ENCODE results near the gene TMEM242. TPM values are rescaled to one million over a fixed set of nuclear protein-coding genes. Genes with fewer than 3 reads are reported as not detected.

TMEM242 gene
- total RNA-seq, result 1 to 10 TPM in 3 of 4 donors, under 1 TPM in 1; 0.20 to 8.4 (median 5.8) TPM

GRCh38 chr6:157323255-157323965, at the start of gene TMEM242:
TMEM242 (minus strand) TSS chr6:157323519; CDS start chr6:157323499, 20 bp downstream.
- in situ Hi-C loops (cut with MboI; ENCODE audit: low pct_ligation_motif_present in 1 of 4, low pct_unique_long_range_greater_than_20kb in 1 of 4, low sequenced_read_pairs in 3 of 4) (loop anchor here in 2 of 4 donors (10.0 kb wide), 2 partner anchors 51 to 261 kb away; no protein-coding TSS in a partner anchor), intact Hi-C loops (cut with DNase I; ENCODE audit: low total_unique reads) (loop anchor here (5.0 kb wide), 1 partner anchor 59 kb away; the partner anchor contains the start of gene ZDHHC14)
- peak; percentile 94 for DNase-seq
- H3K4me1 ChIP-seq, result peaks cover 5 to 18% (median 11%) of the 10 kb centered on the region in 4 donors
- no peaks in the 10 kb centered on the region for H3K9me3 ChIP-seq
- H3K4me3 ChIP-seq, result peak within 1 kb of the TSS; percentile 60 to 79 (median 72)
- peaks cover 2% of the 10 kb centered on the region for H3K27me3 ChIP-seq
- H3K27ac ChIP-seq, result peak within 1 kb of the TSS; percentile 90 to 97 (median 94)
- TF ChIP-seq EP300 (IDR thresholded peaks at IDR 0.05; ENCODE audit: low read depth) (no peak), POLR2A (IDR thresholded peaks at IDR 0.05) (peak; percentile 96), POLR2AphosphoS5 (IDR thresholded peaks at IDR 0.05) (peak; percentile 82 to 94 (median 88))
- TF ChIP-seq, protein P1, sequence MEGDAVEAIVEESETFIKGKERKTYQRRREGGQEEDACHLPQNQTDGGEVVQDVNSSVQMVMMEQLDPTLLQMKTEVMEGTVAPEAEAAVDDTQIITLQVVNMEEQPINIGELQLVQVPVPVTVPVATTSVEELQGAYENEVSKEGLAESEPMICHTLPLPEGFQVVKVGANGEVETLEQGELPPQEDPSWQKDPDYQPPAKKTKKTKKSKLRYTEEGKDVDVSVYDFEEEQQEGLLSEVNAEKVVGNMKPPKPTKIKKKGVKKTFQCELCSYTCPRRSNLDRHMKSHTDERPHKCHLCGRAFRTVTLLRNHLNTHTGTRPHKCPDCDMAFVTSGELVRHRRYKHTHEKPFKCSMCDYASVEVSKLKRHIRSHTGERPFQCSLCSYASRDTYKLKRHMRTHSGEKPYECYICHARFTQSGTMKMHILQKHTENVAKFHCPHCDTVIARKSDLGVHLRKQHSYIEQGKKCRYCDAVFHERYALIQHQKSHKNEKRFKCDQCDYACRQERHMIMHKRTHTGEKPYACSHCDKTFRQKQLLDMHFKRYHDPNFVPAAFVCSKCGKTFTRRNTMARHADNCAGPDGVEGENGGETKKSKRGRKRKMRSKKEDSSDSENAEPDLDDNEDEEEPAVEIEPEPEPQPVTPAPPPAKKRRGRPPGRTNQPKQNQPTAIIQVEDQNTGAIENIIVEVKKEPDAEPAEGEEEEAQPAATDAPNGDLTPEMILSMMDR (IDR thresholded peaks at IDR 0.05), result peak in 3 of 5 experiments; percentile 21 to 59 (median 45)
- WGBS, 2 donors (ENCODE audit: low coverage in 1 of 2), result 0% methylated on average over 8 to 18 of the region's 42 CpGs
- peaks cover 0 to 5% (median 0%) of the 10 kb centered on the region in 4 donors for H3K36me3 ChIP-seq

DNA sequence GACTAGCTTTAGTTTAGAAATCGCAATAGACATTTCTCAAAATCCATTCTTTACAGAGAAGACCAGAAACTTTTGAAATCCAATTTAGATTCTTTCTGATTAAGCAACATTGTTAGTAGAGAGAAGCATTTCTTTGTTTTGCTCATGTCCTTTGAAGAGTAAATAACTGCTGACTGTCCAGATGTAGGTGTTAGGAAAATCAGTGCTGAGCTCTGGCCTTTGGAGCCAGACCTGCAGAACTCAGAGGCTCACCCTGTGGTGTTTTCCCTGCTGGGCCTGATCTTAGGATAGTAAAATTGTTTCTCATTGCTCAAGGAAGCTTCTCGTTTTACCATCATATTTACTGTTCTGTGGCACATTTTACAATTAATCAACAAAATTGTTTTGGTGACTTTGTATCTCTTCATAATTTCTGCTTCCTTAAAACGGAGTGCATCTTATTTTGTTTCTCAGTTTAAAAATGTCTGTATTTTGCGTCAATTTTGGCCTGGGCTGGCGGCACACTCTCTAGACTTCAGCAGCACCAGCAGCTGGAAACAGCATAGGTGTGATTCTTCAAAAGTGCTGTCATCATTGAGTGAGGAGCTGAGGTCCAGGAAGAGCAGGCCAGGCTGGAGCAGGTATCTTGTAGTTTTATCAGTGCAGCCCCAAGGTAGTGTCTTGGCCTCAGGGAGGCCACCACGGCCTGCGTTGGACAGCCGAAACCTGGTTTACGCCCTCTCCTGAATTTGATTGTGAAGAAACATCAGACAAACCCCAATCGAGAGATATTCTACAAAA, 49.4 kb upstream of the TMEM242 start:
- intact Hi-C loops (cut with DNase I; ENCODE audit: low total_unique reads), result no loop called here
- WGBS, 2 donors (ENCODE audit: low coverage in 1 of 2), result 76 to 82% methylated on average over 3 to 10 of the region's 10 CpGs
- Histone ChIP-seq H3K9me3 (no peaks in the 10 kb centered on the region), H3K4me1 (no peaks in the 10 kb centered on the region), H3K27ac (no peak overlapping the region), H3K36me3 (no peaks in the 10 kb centered on the region), H3K27me3 (no peaks in the 10 kb centered on the region), H3K4me3 (no peak overlapping the region)
- DNase-seq, result no peak
- in situ Hi-C loops (cut with MboI; ENCODE audit: low pct_ligation_motif_present in 1 of 4, low pct_unique_long_range_greater_than_20kb in 1 of 4, low sequenced_read_pairs in 3 of 4), result loop anchor here in 1 of 4 donors (10.0 kb wide), 1 partner anchor 48 kb away; the partner anchor contains the start of gene TMEM242
- TF ChIP-seq POLR2AphosphoS5 (IDR thresholded peaks at IDR 0.05) (no peak), EP300 (IDR thresholded peaks at IDR 0.05; ENCODE audit: low read depth) (no peak), POLR2A (IDR thresholded peaks at IDR 0.05) (no peak)
- TF ChIP-seq, protein P1 (IDR thresholded peaks at IDR 0.05), result no peak

GRCh38 chr6:157370755-157371154, 47.4 kb upstream of the TMEM242 start:
- TF ChIP-seq, protein P1 (IDR thresholded peaks at IDR 0.05), result no peak
- no peak for TF ChIP-seq EP300 (IDR thresholded peaks at IDR 0.05; ENCODE audit: low read depth)
- TF ChIP-seq POLR2A (IDR thresholded peaks at IDR 0.05), result no peak
- no peak for TF ChIP-seq POLR2AphosphoS5 (IDR thresholded peaks at IDR 0.05)
- no peak for DNase-seq
- Histone ChIP-seq H3K4me1 (no peaks in the 10 kb centered on the region), H3K27ac (no peak overlapping the region), H3K27me3 (peaks cover 5% of the 10 kb centered on the region), H3K9me3 (no peaks in the 10 kb centered on the region), H3K36me3 (no peaks in the 10 kb centered on the region), H3K4me3 (no peak overlapping the region)
- intact Hi-C loops (cut with DNase I; ENCODE audit: low total_unique reads), result no loop called here
- 74 to 88% methylated on average over 1 of the region's 1 CpG for WGBS, 2 donors (ENCODE audit: low coverage in 1 of 2)
- in situ Hi-C loops (cut with MboI; ENCODE audit: low pct_ligation_motif_present in 1 of 4, low pct_unique_long_range_greater_than_20kb in 1 of 4, low sequenced_read_pairs in 3 of 4), result loop anchor here in 1 of 4 donors (10.0 kb wide), 1 partner anchor 46 kb away; the partner anchor contains the start of gene TMEM242
